RPMI8226 (cell line): ENCODE data around the gene SUPT6H.
"Not testable (repeated sequence)": the region's sequence is repeated elsewhere in the genome, so short reads cannot be mapped to it uniquely, and the experiment has no call there.

Experiments
- DNase-seq: peaks from one replicate; pipeline ENCODE4 v3.0.0-alpha.2; 2015

SUPT6H gene

GRCh38 chr17:28703552-28704218 is 41.7 kb downstream of the SUPT6H start:
- DNase-seq, result no peak

- DNase-seq, result no peak
Measured at GRCh38 chr17:28704219-28704858, 42.3 kb downstream of the SUPT6H start.

GRCh38 chr17:28705074-28705659 is 43.2 kb downstream of the SUPT6H start:
- DNase-seq, result no peak

- DNase-seq, result no peak
Measured at GRCh38 chr17:28705728-28706334, 43.8 kb downstream of the SUPT6H start.

- DNase-seq, result no peak
Measured at GRCh38 chr17:28706471-28707338, 44.7 kb downstream of the SUPT6H start.

GRCh38 chr17:28707339-28707720 is 45.3 kb downstream of the SUPT6H start:
- DNase-seq, result no peak

- peak; percentile 86 for DNase-seq
Measured at GRCh38 chr17:28710861-28711722, 49.1 kb downstream of the SUPT6H start.

GRCh38 chr17:28711723-28712031 is 49.7 kb downstream of the SUPT6H start, which contains the start of gene PROCA1:
Gene PROCA1, minus strand, starts transcription at chr17:28711888. Its CDS starts 228 bp downstream, at chr17:28711660.
- no peak for DNase-seq

GRCh38 chr17:28712032-28712704 is 50.2 kb downstream of the SUPT6H start:
- no peak for DNase-seq

GRCh38 chr17:28712705-28713415 is 50.9 kb downstream of the SUPT6H start:
- no peak for DNase-seq

GRCh38 chr17:28714281-28714680 is 52.3 kb downstream of the SUPT6H start:
- DNase-seq, result no peak

- no peak for DNase-seq
Measured at GRCh38 chr17:28715217-28715616, 53.2 kb downstream of the SUPT6H start.

- DNase-seq, result no peak
Measured at GRCh38 chr17:28716740-28717577, 55.0 kb downstream of the SUPT6H start.

- no peak for DNase-seq
Measured at GRCh38 chr17:28717578-28718332, 55.8 kb downstream of the SUPT6H start, which contains the start of gene RAB34. Gene RAB34, minus strand, starts transcription at chr17:28717868. Its CDS starts 602 bp downstream, at chr17:28717266.

GRCh38 chr17:28718333-28719020 is 56.5 kb downstream of the SUPT6H start:
- DNase-seq, result no peak

- DNase-seq, result no peak
Measured at GRCh38 chr17:28719021-28719433, 57.0 kb downstream of the SUPT6H start.

- DNase-seq, result peak; percentile 42
Measured at GRCh38 chr17:28720247-28720996, 58.4 kb downstream of the SUPT6H start.

- not testable (repeated sequence) for DNase-seq
Measured at GRCh38 chr17:28720997-28721329, 59.0 kb downstream of the SUPT6H start.
